Measurements from ENCODE around the gene DRC3.

DNA sequence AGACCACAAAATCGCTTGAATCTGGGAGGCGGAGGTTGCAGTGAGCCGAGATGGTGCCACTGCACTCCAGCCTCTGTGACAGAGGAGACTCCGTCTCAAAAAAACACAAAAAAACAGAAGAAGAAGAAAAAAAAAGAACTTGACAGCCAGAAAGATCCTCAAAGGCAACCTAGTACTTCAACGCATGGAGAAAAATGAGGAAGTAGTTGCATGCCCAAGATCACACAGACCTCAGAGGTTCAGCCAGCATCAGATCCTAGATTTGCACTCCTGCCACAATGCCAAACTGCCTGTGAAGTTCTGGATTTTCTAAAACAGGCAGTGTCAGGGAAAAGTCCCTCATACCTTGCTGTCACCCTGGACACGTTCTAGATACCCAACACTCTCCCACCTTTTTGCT lies 64.8 kb downstream of the DRC3 start:
- TF ChIP-seq EZH2 (optimal IDR thresholded peaks at IDR 0.05; ENCODE audit: low read depth, low read length) = no peak
- TF ChIP-seq CTCF (IDR thresholded peaks at IDR 0.05; ENCODE audit: low read length) = no peak
